Measurements from ENCODE around the gene EPHB3.

- TF ChIP-seq CTCF (IDR thresholded peaks at IDR 0.05; ENCODE audit: insufficient read depth, low read depth, low read length) (no peak), EZH2 (IDR thresholded peaks at IDR 0.05; ENCODE audit: insufficient read depth, low read length) (peak; percentile 93)
Observed at GRCh38 chr3:184525337-184526087, 36.1 kb upstream of the EPHB3 start.
